ENCODE data around the gene CAMTA1.

DNA sequence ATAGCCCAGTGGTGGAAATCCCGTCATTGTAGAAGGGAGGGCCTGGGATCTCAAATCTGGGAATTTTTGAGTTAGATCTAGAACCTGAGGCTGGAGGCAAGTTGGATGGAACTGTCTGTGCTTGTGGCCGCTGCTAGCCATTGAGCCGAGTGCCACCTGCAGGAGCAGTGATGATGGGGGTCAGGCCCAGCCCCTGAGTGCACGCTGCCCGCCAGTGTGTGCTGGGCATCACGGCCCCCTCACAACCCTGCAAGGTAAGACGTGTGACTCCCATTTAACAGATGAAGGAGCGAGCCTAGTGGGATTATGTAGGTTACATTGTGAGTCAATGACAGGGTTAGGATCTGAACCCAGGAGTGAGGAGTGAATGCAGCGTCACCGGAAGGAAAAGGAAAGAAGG is 407.2 kb downstream of the CAMTA1 start:
- TF ChIP-seq POLR2AphosphoS5 (IDR thresholded peaks at IDR 0.05) (no peak), POLR2A (IDR thresholded peaks at IDR 0.05) (no peak)
- TF ChIP-seq, protein P1, sequence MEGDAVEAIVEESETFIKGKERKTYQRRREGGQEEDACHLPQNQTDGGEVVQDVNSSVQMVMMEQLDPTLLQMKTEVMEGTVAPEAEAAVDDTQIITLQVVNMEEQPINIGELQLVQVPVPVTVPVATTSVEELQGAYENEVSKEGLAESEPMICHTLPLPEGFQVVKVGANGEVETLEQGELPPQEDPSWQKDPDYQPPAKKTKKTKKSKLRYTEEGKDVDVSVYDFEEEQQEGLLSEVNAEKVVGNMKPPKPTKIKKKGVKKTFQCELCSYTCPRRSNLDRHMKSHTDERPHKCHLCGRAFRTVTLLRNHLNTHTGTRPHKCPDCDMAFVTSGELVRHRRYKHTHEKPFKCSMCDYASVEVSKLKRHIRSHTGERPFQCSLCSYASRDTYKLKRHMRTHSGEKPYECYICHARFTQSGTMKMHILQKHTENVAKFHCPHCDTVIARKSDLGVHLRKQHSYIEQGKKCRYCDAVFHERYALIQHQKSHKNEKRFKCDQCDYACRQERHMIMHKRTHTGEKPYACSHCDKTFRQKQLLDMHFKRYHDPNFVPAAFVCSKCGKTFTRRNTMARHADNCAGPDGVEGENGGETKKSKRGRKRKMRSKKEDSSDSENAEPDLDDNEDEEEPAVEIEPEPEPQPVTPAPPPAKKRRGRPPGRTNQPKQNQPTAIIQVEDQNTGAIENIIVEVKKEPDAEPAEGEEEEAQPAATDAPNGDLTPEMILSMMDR (IDR thresholded peaks at IDR 0.05): no peak

All from prostate gland (tissue), 2 donors.